ENCODE results near the gene CHST1.

Gene CHST1

DNA sequence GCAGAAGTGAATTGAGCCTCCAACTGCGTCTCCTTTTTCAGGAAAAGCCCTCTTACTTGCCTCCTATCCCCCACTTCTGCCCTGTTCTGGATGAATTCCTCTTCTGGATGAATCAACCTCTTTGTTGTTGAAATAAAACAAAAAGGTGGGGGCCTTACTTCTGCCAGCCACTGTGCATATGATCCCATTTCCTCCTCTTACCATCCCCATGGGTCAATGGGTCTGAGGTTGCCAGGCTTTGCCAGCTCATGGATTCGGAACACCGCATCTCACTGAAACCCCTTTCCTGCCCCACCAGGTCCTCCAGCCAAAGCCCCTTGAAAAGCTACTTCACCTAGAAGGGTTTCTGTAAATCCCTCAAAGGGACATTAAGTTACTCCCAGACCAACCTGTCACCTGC lies 3.7 kb upstream of the CHST1 start:
- H3K4me1 ChIP-seq (ENCODE audit: control insufficient read depth in 1 of 2, insufficient read depth in 1 of 2, low read depth in 1 of 2, low read length in 1 of 2), result peaks cover 0 to 12% of the 10 kb centered on the region in 2 experiments
- no peaks in the 10 kb centered on the region for H3K9me3 ChIP-seq
- no peaks in the 10 kb centered on the region for H3K36me3 ChIP-seq
- H3K27me3 ChIP-seq, result peaks cover 93% of the 10 kb centered on the region
- no peak overlapping the region for H3K27ac ChIP-seq
- no peak overlapping the region for H3K4me3 ChIP-seq (ENCODE audit: low read depth in 1 of 2, low read length in 1 of 2)
- TF ChIP-seq, protein P1, sequence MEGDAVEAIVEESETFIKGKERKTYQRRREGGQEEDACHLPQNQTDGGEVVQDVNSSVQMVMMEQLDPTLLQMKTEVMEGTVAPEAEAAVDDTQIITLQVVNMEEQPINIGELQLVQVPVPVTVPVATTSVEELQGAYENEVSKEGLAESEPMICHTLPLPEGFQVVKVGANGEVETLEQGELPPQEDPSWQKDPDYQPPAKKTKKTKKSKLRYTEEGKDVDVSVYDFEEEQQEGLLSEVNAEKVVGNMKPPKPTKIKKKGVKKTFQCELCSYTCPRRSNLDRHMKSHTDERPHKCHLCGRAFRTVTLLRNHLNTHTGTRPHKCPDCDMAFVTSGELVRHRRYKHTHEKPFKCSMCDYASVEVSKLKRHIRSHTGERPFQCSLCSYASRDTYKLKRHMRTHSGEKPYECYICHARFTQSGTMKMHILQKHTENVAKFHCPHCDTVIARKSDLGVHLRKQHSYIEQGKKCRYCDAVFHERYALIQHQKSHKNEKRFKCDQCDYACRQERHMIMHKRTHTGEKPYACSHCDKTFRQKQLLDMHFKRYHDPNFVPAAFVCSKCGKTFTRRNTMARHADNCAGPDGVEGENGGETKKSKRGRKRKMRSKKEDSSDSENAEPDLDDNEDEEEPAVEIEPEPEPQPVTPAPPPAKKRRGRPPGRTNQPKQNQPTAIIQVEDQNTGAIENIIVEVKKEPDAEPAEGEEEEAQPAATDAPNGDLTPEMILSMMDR (IDR thresholded peaks at IDR 0.05), result no peak

DNA sequence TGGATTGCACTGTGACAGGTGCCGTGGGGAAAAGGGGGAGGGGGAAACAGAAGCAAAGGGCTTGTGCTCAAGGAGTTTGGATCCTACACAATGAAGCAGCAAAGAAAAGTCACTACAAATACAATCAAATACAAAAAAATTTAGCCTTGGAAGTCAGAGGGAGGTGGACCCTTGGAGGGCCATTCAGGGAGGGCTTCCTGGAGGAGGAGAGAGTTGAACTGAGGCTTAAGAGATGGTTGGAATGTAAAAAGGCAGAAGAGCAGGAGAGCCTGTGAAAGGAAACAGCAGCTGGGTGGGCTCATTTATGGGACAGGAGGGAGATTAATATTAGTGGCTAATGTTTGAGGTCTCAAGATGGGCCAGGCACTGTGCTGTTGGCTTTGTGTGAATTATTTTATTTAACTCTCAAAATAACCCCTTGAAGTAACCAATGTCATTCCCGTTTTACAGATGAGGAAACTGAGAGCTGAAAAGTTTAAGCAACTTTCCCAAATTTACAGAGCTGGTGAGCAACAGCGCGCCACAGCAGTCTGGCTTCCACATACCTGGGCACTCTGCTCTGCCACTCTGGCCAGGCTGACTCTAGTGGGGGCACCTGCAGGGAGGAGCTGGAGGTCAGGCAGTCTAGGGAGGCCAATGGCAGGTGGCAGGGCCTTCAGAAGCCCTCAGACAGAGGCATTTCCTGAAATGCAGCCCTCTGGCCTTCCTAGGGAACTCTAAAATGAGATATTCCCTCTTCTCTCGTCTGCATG lies 2.7 kb upstream of the CHST1 start:
- Histone ChIP-seq H3K4me3 (ENCODE audit: low read depth in 1 of 2, low read length in 1 of 2) (no peak overlapping the region), H3K27ac (no peak overlapping the region), H3K27me3 (peaks cover 94% of the 10 kb centered on the region), H3K4me1 (ENCODE audit: control insufficient read depth in 1 of 2, insufficient read depth in 1 of 2, low read depth in 1 of 2, low read length in 1 of 2) (peaks cover 0 to 12% of the 10 kb centered on the region in 2 experiments), H3K36me3 (no peaks in the 10 kb centered on the region), H3K9me3 (no peaks in the 10 kb centered on the region)
- TF ChIP-seq, protein P1 (IDR thresholded peaks at IDR 0.05), result no peak

DNA sequence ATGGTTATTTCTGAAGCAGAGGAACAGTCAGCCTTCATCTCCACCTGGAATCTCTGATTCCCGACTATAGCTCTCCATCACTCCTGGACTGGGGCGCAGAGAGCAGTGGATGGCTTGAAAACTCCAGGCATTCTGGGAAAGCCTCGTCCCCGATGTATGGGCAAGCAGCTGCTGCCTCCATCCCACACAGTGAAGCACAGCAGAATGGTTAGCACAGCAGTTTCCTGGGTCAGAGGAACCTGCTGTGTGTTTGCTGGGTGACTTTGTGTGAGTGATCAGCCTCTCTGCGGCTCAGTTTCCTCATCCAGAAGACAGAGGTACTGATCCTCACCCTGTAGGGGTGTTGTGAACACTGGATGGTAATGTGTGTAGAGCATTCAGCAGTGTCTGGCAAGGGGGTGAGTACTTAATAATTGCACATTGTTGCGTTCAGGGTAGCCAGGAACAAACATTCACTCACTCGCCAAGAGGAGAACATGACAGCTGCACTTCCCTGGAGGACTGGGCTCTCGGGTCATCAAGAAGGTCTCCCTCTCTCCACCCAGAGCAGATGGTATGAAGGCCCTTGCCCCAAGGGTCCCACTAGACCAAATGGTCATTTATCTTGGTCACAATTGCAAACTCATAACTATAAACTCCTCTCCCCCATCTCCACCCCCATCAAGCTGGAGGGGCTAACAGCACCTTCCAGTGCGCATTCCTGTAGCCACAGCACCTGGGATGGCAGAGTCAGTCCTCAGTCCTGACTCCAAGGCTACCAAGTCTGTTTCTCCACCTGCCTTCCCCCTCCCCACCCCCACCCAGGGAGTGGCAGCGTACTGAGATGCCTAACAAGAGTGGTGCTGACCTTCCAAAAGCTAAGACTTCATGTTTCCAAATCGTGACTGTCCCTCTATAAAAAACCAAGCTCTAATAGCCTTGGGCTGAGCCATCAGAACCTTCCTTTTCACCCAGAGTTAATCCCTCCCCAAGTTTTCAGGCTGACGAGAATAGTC lies 1.5 kb upstream of the CHST1 start:
- peaks cover 98% of the 10 kb centered on the region for H3K27me3 ChIP-seq
- TF ChIP-seq, protein P1 (IDR thresholded peaks at IDR 0.05), result no peak
- H3K36me3 ChIP-seq, result no peaks in the 10 kb centered on the region
- peaks cover 0 to 12% of the 10 kb centered on the region in 2 experiments for H3K4me1 ChIP-seq (ENCODE audit: control insufficient read depth in 1 of 2, insufficient read depth in 1 of 2, low read depth in 1 of 2, low read length in 1 of 2)
- no peaks in the 10 kb centered on the region for H3K9me3 ChIP-seq
- no peak overlapping the region for H3K27ac ChIP-seq
- H3K4me3 ChIP-seq (ENCODE audit: low read depth in 1 of 2, low read length in 1 of 2), result no peak overlapping the region

DNA sequence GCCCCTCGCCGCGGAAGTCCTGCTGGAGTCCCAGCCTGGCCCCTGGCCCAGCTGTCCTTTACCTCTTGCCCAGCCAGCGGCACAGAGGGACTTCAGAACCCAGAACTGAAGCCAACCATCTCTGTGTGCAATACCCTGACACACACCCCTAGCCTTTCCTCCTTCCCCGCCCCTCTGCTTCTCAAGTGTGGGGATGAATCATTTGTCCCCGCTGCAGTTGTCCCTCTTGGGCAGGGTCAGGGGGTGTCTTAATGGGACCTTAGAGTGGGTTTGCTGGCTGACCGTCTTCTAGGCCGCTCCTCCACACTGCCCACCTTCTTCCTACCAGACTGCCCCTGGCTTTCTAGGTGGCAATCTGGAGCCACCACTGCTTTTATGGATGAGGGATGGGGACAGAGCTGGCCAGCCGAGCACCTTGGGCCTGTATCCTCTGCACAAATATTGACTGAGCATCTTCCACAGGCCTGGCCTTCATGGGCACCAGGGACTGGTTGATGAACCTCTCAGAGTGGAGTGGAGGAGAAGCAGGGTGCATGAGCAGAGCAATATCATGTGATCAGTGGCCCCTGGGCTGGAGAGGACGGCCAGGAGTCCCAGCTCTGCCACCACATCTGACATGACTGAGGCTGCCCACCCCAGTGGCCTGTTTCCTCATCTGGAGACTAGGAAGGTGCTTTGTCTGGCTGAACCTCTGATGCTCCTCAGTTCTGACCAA lies 668 bp upstream of the CHST1 start:
- Histone ChIP-seq H3K9me3 (no peaks in the 10 kb centered on the region), H3K27me3 (peaks cover 98% of the 10 kb centered on the region), H3K4me3 (ENCODE audit: low read depth in 1 of 2, low read length in 1 of 2) (no peak overlapping the region), H3K36me3 (no peaks in the 10 kb centered on the region), H3K4me1 (ENCODE audit: control insufficient read depth in 1 of 2, insufficient read depth in 1 of 2, low read depth in 1 of 2, low read length in 1 of 2) (peaks cover 0 to 12% of the 10 kb centered on the region in 2 experiments), H3K27ac (no peak overlapping the region)
- TF ChIP-seq, protein P1 (IDR thresholded peaks at IDR 0.05), result no peak
